Stimulated activated CD4-positive, alpha-beta T cell treated with anti-CD3 and anti-CD28 coated beads, TNF-alpha, amount 100 ng/mL, for 1 hour (primary cell): ENCODE measurements around the gene RALGAPA2.

Experiments
- DNase-seq, 3 donors: peaks; one replicate each; pipeline ENCODE4 v3.0.0-alpha.2; 2020; ENCODE audit warnings: low read depth in 3 of 3, low spot score in 1 of 3

RALGAPA2 gene

GRCh38 chr20:20580139-20580538 is 132.3 kb downstream of the RALGAPA2 start:
- no peak for DNase-seq

- DNase-seq = no peak
These were observed 133.6 kb downstream of the RALGAPA2 start for GRCh38 chr20:20578838-20579237.

GRCh38 chr20:20573797-20574196 is 138.6 kb downstream of the RALGAPA2 start:
- no peak for DNase-seq

- DNase-seq = no peak
These were observed 141.2 kb downstream of the RALGAPA2 start for GRCh38 chr20:20571068-20571780.

GRCh38 chr20:20568604-20569205 is 143.7 kb downstream of the RALGAPA2 start:
- no peak for DNase-seq

GRCh38 chr20:20567712-20568111 is 144.7 kb downstream of the RALGAPA2 start:
- DNase-seq = no peak

GRCh38 chr20:20566516-20566915 is 145.9 kb downstream of the RALGAPA2 start:
- DNase-seq = no peak

GRCh38 chr20:20564279-20564678 is 148.2 kb downstream of the RALGAPA2 start:
- no peak for DNase-seq

GRCh38 chr20:20562507-20562906 is 149.9 kb downstream of the RALGAPA2 start:
- DNase-seq = no peak

- no peak for DNase-seq
These were observed 150.6 kb downstream of the RALGAPA2 start for GRCh38 chr20:20561841-20562240.

- no peak for DNase-seq
These were observed 151.3 kb downstream of the RALGAPA2 start for GRCh38 chr20:20561172-20561571.

GRCh38 chr20:20557406-20557805 is 155.0 kb downstream of the RALGAPA2 start:
- DNase-seq = no peak

GRCh38 chr20:20555838-20556237 is 156.6 kb downstream of the RALGAPA2 start:
- DNase-seq = no peak

GRCh38 chr20:20554951-20555350 is 157.5 kb downstream of the RALGAPA2 start:
- no peak for DNase-seq

GRCh38 chr20:20553541-20553940 is 158.9 kb downstream of the RALGAPA2 start:
- no peak for DNase-seq

GRCh38 chr20:20552076-20552475 is 160.4 kb downstream of the RALGAPA2 start:
- DNase-seq = no peak

GRCh38 chr20:20551409-20551808 is 161.0 kb downstream of the RALGAPA2 start:
- no peak for DNase-seq

- DNase-seq = no peak
These were observed 162.7 kb downstream of the RALGAPA2 start for GRCh38 chr20:20549704-20550103.

- no peak for DNase-seq
These were observed 163.2 kb downstream of the RALGAPA2 start for GRCh38 chr20:20549267-20549612.

- DNase-seq = no peak
These were observed 163.7 kb downstream of the RALGAPA2 start for GRCh38 chr20:20548527-20549266.

- no peak for DNase-seq
These were observed 164.6 kb downstream of the RALGAPA2 start for GRCh38 chr20:20547876-20548266.

GRCh38 chr20:20547221-20547875 is 165.1 kb downstream of the RALGAPA2 start:
- DNase-seq = no peak
